Vagina (tissue), 2 donors: ENCODE results near the gene C1QA. TPM values are rescaled to one million over a fixed set of nuclear protein-coding genes. Genes with fewer than 3 reads are reported as not detected.

ENCODE experiments used
- microRNA-seq: library from miRNA; unstranded; fragments of <30 nt; microRNA quantifications from one replicate; pipeline ENCODE4, GENCODE V29; 2017; ENCODE audit warnings: borderline number of aligned reads, borderline replicate concordance
- small RNA-seq: library from RNA; depleted of rRNA; stranded (forward); fragments of <200 nt; gene quantifications from one replicate; pipeline ENCODE3, GENCODE V24; 2016
- total RNA-seq: library from RNA; depleted of rRNA; stranded (reverse); fragments of >200 nt; gene quantifications from one replicate; pipeline ENCODE4 v1.2.3, GENCODE V29; 2016

Gene C1QA
- total RNA-seq, 1 donor from 2014 or later = 95.8 TPM

Small RNA genes lying within 50 kb of the gene (microRNA-seq; reads per million reads assigned to microRNA genes)
- gene MIR6127 = not detected

Small RNA genes lying within 50 kb of the gene (small RNA-seq; reads per million reads assigned to genes)
- not detected for gene MIR6127

Other genes with a start within 250 kb of the C1QA start
- gene ZBTB40, start 184.8 kb upstream of the C1QA start, total RNA-seq = 14.7 TPM
- not detected for gene EPHA8, start 73.1 kb upstream of the C1QA start, total RNA-seq
- gene C1QC, start 7.0 kb downstream of the C1QA start, total RNA-seq = 128 TPM
- gene C1QB, start 16.6 kb downstream of the C1QA start, total RNA-seq = 287 TPM
- 3.9 TPM for gene EPHB2, start 74.2 kb downstream of the C1QA start, total RNA-seq